HEK293 (cell line): ENCODE data around the gene SLC17A3.

Source experiments
- CTCF ChIP-seq: fragments of 450-650 bp; formaldehyde crosslinking; IDR thresholded peaks from 2 replicates; pipeline ENCODE4 v1.5.1; 2016; ENCODE audit warnings: missing biosample characterization, missing genetic modification characterization
- REST ChIP-seq: fragments of 450-650 bp; formaldehyde crosslinking; IDR thresholded peaks from 2 replicates; pipeline ENCODE4 v1.5.1; 2016; ENCODE audit warnings: missing biosample characterization, missing genetic modification characterization
- ZBTB49 ChIP-seq: fragments of 450-650 bp; formaldehyde crosslinking; IDR thresholded peaks from 2 replicates; pipeline ENCODE4 v1.5.1; 2016; ENCODE audit warnings: missing biosample characterization, missing genetic modification characterization, low read depth
- ZNF24 ChIP-seq: fragments of 450-650 bp; formaldehyde crosslinking; IDR thresholded peaks from 2 replicates; pipeline ENCODE4 v1.5.1; 2016; ENCODE audit warnings: missing biosample characterization, missing genetic modification characterization
- ZNF544 ChIP-seq: fragments of 450-650 bp; formaldehyde crosslinking; IDR thresholded peaks from 2 replicates; pipeline ENCODE4 v1.5.0; 2017; ENCODE audit warnings: missing biosample characterization, missing genetic modification characterization
- ZNF558 ChIP-seq: fragments of 450-650 bp; formaldehyde crosslinking; IDR thresholded peaks from 2 replicates; pipeline ENCODE4 v1.5.1; 2016; ENCODE audit warnings: missing biosample characterization, missing genetic modification characterization

- TF ChIP-seq CTCF (tag by site-specific recombination): no peak
- no peak for TF ChIP-seq ZNF558 (tag by site-specific recombination)
- TF ChIP-seq ZNF24: no peak
- TF ChIP-seq REST (tag by site-specific recombination): no peak
- TF ChIP-seq ZBTB49 (tag by site-specific recombination): no peak
- no peak for TF ChIP-seq ZNF544 (tag by site-specific recombination)
These were observed 28.0 kb upstream of the SLC17A3 start for GRCh38 chr6:25902071-25902470.
